GM13976 (cell line): ENCODE data around the gene NAPG.

Experiments
- DNase-seq: peaks from one replicate; pipeline ENCODE4 v3.0.0; 2012; ENCODE audit warnings: low spot score
- CTCF ChIP-seq: IDR thresholded peaks from 2 replicates; pipeline ENCODE4 v1.5.1; 2012; ENCODE audit warnings: borderline replicate concordance, mild to moderate bottlenecking; ENCODE audit not compliant: insufficient read depth; ENCODE audit errors: extremely low read depth, missing control alignments, control extremely low read depth
- in situ Hi-C: fragments of 300-500 bp; cut with MboI; formaldehyde crosslinking; loops from one replicate; pipeline ENCODE4 v1.12.0; 2022; ENCODE audit warnings: low sequenced_read_pairs, mixed read lengths, inconsistent platforms; ENCODE audit not compliant: unreplicated experiment

The NAPG gene

GRCh38 chr18:10519999-10520935 is 5.6 kb upstream of the NAPG start:
- in situ Hi-C loops: loop anchor here (5.0 kb wide), 1 partner anchor 548 kb away; no protein-coding TSS in a partner anchor
- TF ChIP-seq CTCF: peak; percentile 59

GRCh38 chr18:10521566-10521965 is 4.3 kb upstream of the NAPG start:
- in situ Hi-C loops: loop anchor here (5.0 kb wide), 1 partner anchor 549 kb away; no protein-coding TSS in a partner anchor
- no peak for DNase-seq
- TF ChIP-seq CTCF: no peak

More at GRCh38 chr18:10519999-10520935, 5.6 kb upstream of the NAPG start:
- peak; percentile 70 for DNase-seq

- in situ Hi-C loops: loop anchor here (5.0 kb wide), 1 partner anchor 550 kb away; no protein-coding TSS in a partner anchor
- no peak for TF ChIP-seq CTCF
- no peak for DNase-seq
These were observed 3.3 kb upstream of the NAPG start for GRCh38 chr18:10522574-10522973.

- in situ Hi-C loops: loop anchor here (5.0 kb wide), 1 partner anchor 551 kb away; no protein-coding TSS in a partner anchor
- TF ChIP-seq CTCF: no peak
- DNase-seq: no peak
These were observed 2.3 kb upstream of the NAPG start for GRCh38 chr18:10523544-10523943.

GRCh38 chr18:10524507-10525370 is 1.1 kb upstream of the NAPG start:
- in situ Hi-C loops: loop anchor here (5.0 kb wide), 1 partner anchor 552 kb away; no protein-coding TSS in a partner anchor
- DNase-seq: no peak

More at GRCh38 chr18:10524507-10525370, 1.1 kb upstream of the NAPG start:
- TF ChIP-seq CTCF: no peak
